ENCODE data around the gene CENPX. TPM values are rescaled to one million over a fixed set of nuclear protein-coding genes. Genes with fewer than 3 reads are reported as not detected.
A peak's percentile ranks its signal among the peaks of the same experiment; 100 is the strongest.

Gene CENPX
- total and polyA plus RNA-seq, 2 of the 13 experiments (the other 11 are each of a cell fraction or from before 2014, with no cell fraction given) = 92.7 to 170 TPM

- TF ChIP-seq CCDC6 (CRISPR knock-in tag; IDR thresholded peaks at IDR 0.05) (no peak), TAF1 (CRISPR knock-in tag; IDR thresholded peaks at IDR 0.05) (no peak), KDM2A (CRISPR knock-in tag; IDR thresholded peaks at IDR 0.05; ENCODE audit: borderline replicate concordance, low read depth) (no peak; the same call in 1 of the 2 replicates), ZNF333 (CRISPR knock-in tag; IDR thresholded peaks at IDR 0.05; ENCODE audit: borderline replicate concordance) (no peak)
Measured at GRCh38 chr17:82030470-82031302, 8.0 kb upstream of the CENPX start (continued).

GRCh38 chr17:82029990-82030469 is 7.4 kb upstream of the CENPX start:
- WGBS (ENCODE audit: low lambda C conversion rate) = 97% methylated on average over 21 of the region's 31 CpGs
- Histone ChIP-seq H3K4me1 (ENCODE audit: insufficient read depth, low read length) (peaks cover 20% of the 10 kb centered on the region), H3K4me2 (ENCODE audit: low read depth, low read length) (no peak overlapping the region), H2AFZ (ENCODE audit: low read length) (no peak overlapping the region), H3K9ac (ENCODE audit: insufficient read depth, low read depth, low read length) (no peak overlapping the region), H3K27ac (ENCODE audit: extremely low read length, insufficient read depth, low read length) (no peak overlapping the region), H3K4me3 (replicated peaks in 1 of 3; ENCODE audit: insufficient read depth in 1 of 3, low read depth in 2 of 3, low read length in 3 of 3) (no peak overlapping the region), H3K79me2 (ENCODE audit: insufficient read depth, low read length) (no peaks in the 10 kb centered on the region), H3K9me3 (ENCODE audit: low read length) (no peaks in the 10 kb centered on the region), H4K20me1 (ENCODE audit: insufficient read depth, low read length) (no peaks in the 10 kb centered on the region), H3K36me3 (replicated peaks in 1 of 2; ENCODE audit: control insufficient read depth in 1 of 2, insufficient read depth in 2 of 2, low read length in 2 of 2) (peaks cover 11 to 13% of the 10 kb centered on the region in 2 experiments; a peak in 4 of 5 replicates), H3K27me3 (ENCODE audit: control insufficient read depth in 1 of 2, insufficient read depth in 2 of 2, low read length in 2 of 2) (no peaks in the 10 kb centered on the region)
- in situ Hi-C loops (cut with HindIII; ENCODE audit: extremely low pct_ligation_motif_present, low pct_unique_long_range_greater_than_20kb) (no loop called here), intact Hi-C loops (cut with micrococcal nuclease; ENCODE audit: unreplicated experiment) (no loop called here)
- ChIA-PET POLR2A (interaction anchor here (1.2 kb wide), 1 partner anchor 35 kb away, joined by 3 read pairs; no protein-coding TSS in a partner anchor), CTCF (ENCODE audit: low intra/inter-chr PET ratio, low total read pairs) (interaction anchor here (0.5 to 2.3 kb wide), 2 partner anchors 49 to 124 kb away, joined by 3 to 9 read pairs; no protein-coding TSS in a partner anchor)
- BruUV-seq (replicated peaks) = no TSS peak
- ATAC-seq = peak; percentile 1; the same call in 1 of the 3 replicates
- TF ChIP-seq AGO2 (optimal IDR thresholded peaks at IDR 0.05; ENCODE audit: low read depth, low read length) (peak; percentile 78), RBFOX2 (IDR thresholded peaks at IDR 0.05; ENCODE audit: low read depth, low read length) (0 out of 2 replicates have a peak, but pooled peaks have one; percentile 1), ZNF768 (CRISPR knock-in tag; IDR thresholded peaks at IDR 0.05) (peak; percentile 8; the same call in 1 of the 2 replicates), ZNF318 (CRISPR knock-in tag; IDR thresholded peaks at IDR 0.05) (no peak)
- no peak for FAIRE-seq
- no peak for DNase-seq (ENCODE audit: low spot score)

Data from HepG2 (cell line).